ENCODE data around the gene PHF21A. TPM values are rescaled to one million over a fixed set of nuclear protein-coding genes. Genes with fewer than 3 reads are reported as not detected.

Gene PHF21A
- polyA plus RNA-seq, 10 donors = 26.8 to 44.2 (median 33.1) TPM

- DNase-seq = no peak
Observed at GRCh38 chr11:45904309-45904915, 216.8 kb downstream of the PHF21A start.

GRCh38 chr11:45902452-45903380 lies 218.5 kb downstream of the PHF21A start:
- DNase-seq = no peak

- no peak for DNase-seq
Observed at GRCh38 chr11:45901626-45902025, 219.6 kb downstream of the PHF21A start.

DNA sequence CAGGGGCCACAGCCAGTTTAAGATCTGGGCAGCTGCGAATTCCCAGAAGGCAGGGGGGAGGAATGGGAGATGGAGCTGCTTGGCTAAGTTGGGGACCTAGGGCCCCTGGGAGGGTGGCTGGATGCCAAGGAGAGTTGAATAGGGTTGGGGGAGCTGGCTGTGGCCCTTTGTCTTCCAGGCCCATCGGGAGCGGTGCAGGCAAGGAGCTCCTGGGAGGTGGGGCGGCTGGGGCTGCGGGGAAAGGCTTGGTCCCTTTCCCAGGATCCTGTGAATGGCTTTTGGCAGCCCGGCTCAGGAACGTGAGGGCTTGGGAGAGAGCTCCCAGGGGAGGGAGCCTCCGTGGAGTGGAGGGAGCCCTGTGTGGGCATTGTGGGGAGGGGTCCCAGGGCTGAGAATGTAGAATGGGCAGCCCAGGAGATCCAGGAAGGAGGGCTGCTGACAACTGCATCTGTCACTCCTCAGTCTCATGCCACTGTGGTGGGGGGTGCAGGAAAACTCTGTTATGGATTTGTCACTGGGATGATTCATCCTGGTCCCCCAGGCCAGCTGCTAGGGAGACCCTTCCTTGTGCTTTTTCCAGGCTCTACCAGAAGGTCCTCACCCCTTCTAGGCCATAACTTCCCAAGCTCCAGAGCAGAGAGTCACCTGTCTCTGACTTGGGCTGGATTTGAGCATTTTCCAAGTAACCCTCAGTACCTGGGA lies 220.2 kb downstream of the PHF21A start:
- peak in 1 of 3 donors; percentile 53 for DNase-seq

DNA sequence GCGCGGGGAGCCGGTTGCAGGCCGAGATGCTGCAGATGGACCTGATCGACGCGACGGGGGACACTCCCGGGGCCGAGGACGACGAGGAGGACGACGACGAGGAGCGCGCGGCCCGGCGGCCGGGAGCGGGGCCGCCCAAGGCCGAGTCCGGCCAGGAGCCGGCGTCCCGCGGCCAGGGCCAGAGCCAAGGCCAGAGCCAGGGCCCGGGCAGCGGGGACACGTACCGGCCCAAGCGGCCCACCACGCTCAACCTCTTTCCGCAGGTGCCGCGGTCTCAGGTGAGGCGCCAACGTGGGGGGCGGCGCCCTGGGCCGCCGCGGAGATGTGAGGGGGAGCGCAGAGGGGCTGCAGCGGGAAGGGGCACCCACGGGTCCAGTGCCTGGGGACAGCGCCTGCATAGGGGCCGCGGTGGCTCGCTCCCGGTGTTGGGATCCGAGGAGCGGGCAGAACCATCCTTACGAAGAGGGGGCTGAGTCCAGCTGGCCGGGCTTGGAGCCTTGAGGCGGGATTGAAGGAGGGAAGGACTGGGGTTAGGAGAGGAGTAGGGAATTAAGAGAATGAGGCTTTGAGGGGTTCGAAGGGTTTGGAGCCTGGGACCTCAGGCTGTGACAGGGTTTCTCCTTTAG lies 221.0 kb downstream of the PHF21A start:
- peak in 1 of 3 donors; percentile 62 for DNase-seq

DNA sequence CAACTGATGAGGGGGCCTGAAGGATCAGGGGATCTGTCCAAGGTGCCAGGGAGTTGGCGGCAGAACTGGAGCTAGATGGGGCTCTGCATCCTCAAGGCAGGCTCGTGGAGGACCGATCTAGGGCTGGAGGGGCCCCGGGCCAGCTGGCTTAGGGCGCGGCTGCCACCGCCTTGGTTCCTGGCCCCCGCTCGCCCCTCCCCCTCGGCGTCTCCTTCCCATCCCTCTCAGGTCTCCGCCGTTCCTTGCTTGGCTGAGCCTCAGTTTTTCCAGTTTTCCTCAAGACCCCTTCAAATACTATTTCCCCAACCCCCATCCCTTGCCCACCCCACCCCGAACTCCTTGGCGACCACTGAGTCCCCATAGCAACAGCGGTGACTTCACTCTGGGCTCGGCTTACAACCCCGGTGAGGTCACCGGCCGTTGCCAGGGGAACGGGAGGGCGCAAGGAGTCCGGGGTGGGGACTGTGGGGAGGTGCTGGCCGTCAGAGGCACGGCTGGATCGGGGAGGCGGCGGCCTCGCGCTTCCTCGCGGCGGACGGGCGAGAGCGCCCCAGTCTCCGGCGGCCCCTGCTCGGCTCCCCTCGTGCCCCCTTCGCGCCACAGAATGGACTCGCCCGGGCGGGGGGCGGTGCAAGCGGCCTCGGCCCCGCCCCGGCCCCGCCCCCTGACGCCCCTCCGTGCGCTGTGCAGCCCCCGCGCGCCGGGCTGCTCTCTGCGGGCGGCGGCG lies 221.6 kb downstream of the PHF21A start:
- DNase-seq = peak; percentile 83 to 96 (median 94)

- DNase-seq = no peak
Observed at GRCh38 chr11:45899086-45899447, 222.2 kb downstream of the PHF21A start.

- no peak for DNase-seq
Observed at GRCh38 chr11:45897556-45897955, 223.7 kb downstream of the PHF21A start.

DNA sequence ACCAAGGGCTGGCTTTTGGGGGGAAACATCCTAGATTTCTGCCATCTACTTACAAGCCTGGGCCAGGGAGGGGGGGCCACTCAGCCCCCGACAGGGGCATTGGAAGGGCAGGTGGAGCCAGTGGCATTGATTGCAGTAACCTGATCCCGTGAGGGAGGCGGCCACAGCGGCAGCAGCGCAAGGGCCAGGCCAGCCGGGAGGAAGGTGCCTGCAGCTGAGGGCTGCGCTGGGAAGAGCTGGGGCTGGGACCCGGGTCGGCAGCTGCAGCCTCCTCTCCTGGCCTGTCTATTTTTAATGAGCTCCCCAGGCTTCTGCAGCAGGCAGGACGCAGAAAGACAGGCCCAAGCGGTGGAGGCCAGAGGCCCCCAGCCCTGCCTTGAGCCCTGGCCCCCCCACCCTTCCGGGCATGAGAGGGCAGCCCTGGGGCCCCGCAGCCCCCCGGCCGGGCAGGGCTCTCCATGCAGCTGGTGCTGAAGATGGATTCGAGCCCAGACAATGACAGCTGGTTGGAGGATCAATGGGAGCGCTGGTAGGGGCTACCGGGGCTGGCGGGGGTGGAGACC lies 224.8 kb downstream of the PHF21A start:
- peak; percentile 54 to 80 (median 65) for DNase-seq

DNA sequence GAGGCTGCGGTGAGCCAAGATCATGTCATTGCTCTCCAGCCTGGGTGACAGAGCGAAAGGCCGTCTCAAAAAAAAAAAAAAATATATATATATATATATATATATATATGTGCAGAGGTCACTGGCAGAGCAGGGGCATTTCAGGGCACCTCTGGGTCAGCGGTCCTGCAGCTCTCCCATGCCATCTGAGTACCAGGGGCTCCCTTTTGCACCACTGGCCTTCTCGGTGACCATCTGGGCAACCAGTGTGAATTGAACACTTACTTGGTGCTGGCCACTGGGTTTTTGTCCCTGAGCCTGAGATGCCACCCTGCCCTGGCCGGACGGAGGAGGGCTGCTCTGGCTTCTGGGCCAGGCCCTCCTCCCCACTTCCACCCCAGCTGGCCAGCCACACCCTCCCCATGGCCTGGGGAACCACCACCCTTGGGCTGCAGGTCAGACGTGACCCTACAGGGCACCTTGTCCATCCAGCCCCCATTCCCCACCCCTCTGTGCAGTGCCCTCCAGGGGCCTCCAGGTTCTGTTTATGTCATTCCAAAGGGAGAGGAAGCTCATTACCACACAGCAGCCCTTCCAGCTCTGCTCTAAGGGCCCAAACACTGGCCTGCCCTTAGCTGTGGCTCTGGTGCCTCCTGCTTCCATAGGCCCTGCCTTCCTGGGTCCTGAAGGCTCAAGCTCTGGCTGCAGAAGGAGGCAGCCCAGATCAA lies 225.5 kb downstream of the PHF21A start:
- DNase-seq = no peak

GRCh38 chr11:45894555-45895247 lies 226.6 kb downstream of the PHF21A start:
- DNase-seq = no peak

GRCh38 chr11:45892856-45893255 lies 228.4 kb downstream of the PHF21A start:
- DNase-seq = no peak

DNA sequence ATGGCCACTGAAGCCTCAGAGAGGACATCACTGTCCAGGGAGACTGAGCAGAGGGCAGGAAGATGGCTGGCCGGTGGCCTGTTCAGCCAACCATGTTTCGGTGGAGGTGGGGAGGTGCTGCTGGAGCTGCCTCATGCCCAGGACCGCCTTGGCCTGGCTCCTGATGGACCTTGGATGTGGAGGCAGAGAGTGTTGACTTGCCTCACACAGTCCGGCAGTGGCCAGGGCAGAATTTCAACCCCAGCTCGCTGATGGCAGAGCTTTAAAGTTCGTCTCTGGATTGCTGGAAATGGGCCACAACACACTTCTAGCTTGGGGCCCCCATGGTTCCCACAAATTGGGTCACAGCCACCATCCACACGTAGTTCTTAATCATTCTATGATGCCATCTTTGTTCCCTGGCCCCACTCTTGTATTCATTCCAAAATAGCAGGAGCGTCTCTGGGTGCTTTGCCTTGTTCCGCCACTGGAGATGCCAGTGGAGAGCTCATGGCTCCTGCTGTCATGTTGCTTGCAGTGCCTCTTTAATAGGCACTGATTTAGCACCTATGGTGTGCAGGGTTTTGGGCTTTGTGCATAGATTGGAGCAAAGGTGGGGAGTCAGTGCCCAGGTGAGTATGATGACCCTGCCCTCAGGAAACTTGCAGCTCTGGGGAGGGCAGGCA lies 230.2 kb downstream of the PHF21A start:
- DNase-seq = no peak

- DNase-seq = no peak
Observed at GRCh38 chr11:45889966-45890365, 231.3 kb downstream of the PHF21A start.

DNA sequence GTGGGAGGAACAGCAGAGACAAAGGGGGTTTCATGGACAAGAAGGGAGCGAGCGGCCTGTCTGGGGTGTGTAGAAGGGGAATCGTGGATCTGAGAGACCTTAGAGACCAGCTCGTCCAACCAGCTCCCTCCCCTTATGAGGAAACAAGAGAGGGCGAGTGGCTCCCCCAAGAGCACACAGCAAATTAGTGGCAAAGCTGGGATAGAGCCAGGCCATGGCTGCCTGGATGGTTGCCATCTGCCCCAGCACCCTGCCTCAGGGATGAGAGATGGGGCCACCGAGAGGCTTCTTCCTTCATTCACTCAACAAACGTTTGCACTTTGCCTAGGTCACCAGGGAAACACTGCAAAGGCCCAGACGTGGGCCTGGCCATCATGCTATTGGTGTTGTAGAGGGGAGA lies 231.7 kb downstream of the PHF21A start:
- no peak for DNase-seq

- DNase-seq = no peak
Observed at GRCh38 chr11:45887587-45887986, 233.7 kb downstream of the PHF21A start.

DNA sequence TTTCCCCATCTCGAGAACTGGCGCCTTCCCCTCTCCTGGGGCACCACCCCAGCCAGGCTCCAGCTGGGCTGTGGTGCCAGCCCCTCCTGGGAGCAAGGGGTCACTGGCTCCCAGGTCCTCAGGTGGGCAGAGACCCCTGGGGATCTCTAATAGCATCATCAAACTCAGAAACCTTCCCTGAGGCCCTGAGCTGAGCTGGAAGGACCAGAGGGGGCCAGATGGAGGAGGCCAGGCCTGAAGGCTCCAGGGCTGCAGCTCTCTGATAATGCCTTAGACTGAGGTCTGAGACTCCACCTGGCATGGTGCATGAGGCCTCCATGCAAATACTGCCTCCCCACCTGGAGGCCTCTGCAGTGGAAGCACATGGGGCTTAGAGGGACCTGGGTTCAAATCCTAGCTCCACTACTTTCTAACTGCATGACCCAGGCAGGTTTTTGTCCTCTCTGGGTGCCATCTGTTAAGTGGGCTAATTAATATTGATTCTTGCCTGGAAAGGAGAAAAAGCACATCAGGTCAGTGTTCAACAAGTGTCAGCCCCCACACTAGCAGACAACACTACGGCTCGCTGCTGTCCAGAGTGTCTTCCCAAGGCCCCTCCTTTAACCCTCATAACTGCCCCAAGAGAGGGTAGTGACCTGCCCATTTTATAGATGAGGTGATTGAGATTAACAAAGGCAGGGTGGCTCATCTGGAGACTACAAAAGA lies 234.3 kb downstream of the PHF21A start:
- DNase-seq = no peak

DNA sequence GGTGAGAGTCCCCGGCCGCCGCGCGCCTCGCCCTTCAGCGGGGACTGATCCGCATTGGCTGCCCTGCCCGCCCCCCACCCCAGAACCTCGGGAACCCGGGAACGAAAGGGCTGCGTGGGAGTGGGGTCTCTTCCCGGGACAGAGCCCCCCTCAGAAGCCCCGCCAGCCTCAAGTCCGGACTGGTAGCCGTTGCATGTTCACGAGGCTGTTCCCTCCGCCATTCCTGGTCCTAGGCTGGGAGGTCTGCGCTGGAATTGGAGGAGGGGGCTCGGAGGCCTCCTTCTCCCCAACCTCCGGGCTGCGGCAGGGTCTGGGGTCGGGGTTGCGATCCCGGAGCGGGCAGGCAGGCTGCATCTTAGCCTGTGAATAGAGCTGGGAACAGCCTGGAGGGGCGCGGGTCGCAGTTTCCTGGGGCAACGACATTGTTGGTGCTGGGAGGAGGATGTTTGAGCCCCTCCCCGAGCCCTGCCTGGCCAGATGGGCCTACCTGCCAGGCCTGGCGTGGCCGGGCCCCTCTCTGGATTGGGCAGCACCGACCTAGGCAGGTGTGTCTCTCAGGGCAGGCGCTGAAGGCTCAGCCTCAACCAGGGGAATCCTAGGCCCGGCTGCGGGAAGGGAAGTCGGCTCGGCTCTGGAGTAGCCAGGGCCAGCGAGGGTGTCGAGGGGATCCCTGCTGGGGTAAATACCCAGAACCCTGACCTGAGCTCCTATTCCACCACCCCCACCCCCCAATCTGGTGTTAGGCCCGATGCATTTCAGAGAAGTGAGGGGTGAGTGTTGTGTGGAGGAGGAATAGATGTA lies 235.1 kb downstream of the PHF21A start:
- no peak for DNase-seq
